K562 (cell line): ENCODE results near the gene CNTNAP4. TPM values are rescaled to one million over a fixed set of nuclear protein-coding genes. Genes with fewer than 3 reads are reported as not detected.

Source experiments
- ATAC-seq: fragments of 200-7000 bp; cut with Tn5 transposase; 3 replicates; pipeline ENCODE4 v1.9.1; 2020; ENCODE audit warnings: moderate library complexity
- BruUV-seq: library from RNA; stranded (reverse); fragments of 400-500 nt; replicated peaks from 2 replicates; lab custom pipeline; 2021; lab: Mats Ljungman, UMichigan
- CTCF ChIA-PET: fragments of 300-600 bp; formaldehyde crosslinking; extraction: SDS; loops from one replicate; lab custom pipeline; 2021; ENCODE audit warnings: low intra/inter-chr PET ratio; lab: Yijun Ruan, JAX
- POLR2A ChIA-PET: fragments of 300-600, 350-650 bp; sonication (Branson Sonifier 250); formaldehyde crosslinking; extraction: SDS; loops from one replicate; lab custom pipeline; 2021; ENCODE audit warnings: antibody characterized with exemption, inconsistent platforms; lab: Yijun Ruan, JAX
- DNase-seq, 4 experiments: peaks; one replicate each; pipeline versions ENCODE4 v3.0.0 to v3.0.0-alpha.2; 2011 to 2018; ENCODE audit warnings: low spot score in 3 of 4, mixed read lengths in 3 of 4; ENCODE audit errors: extremely low read depth in 1 of 4
- FAIRE-seq: peaks from 2 replicates; lab custom pipeline; 2011; peaks lifted over from hg19 to GRCh38; lab: Jason Lieb, UNC
- H2AFZ ChIP-seq: 2 replicates; pipeline ENCODE4 v1.6.0; 2011; ENCODE audit warnings: low read depth, low read length, control low read depth, inconsistent platforms
- H3K27ac ChIP-seq: fragments of 200-600 bp; 3 replicates; pipeline ENCODE4 v1.8.0; 2011; ENCODE audit warnings: low read depth, mild to moderate bottlenecking, control low read depth, inconsistent platforms, low read length, moderate library complexity, mixed read lengths; ENCODE audit errors: extremely low read depth
- H3K27me3 ChIP-seq, 2 experiments: fragments of 300-600 bp in 1 of 2; 2 replicates in 1 of 2; 3 replicates in 1 of 2; pipeline versions ENCODE4 v1.6.0 to v1.8.0; 2011; ENCODE audit warnings: inconsistent platforms in 2 of 2, low read length in 2 of 2, mild to moderate bottlenecking in 1 of 2, mixed read lengths in 1 of 2, moderate library complexity in 1 of 2; ENCODE audit not compliant: control insufficient read depth in 2 of 2, insufficient read depth in 2 of 2
- H3K36me3 ChIP-seq: fragments of 300-600 bp; 3 replicates; pipeline ENCODE4 v1.8.0; 2011; ENCODE audit warnings: mild to moderate bottlenecking, low read length, inconsistent platforms; ENCODE audit not compliant: control insufficient read depth, insufficient read depth
- H3K4me1 ChIP-seq, 2 experiments: fragments of 200-600 bp in 1 of 2; replicated peaks in 1 of 2; 2 replicates in 1 of 2; 3 replicates in 1 of 2; pipeline versions ENCODE4 v1.5.1 to v1.8.0; 2011; ENCODE audit warnings: inconsistent platforms in 2 of 2, low read length in 2 of 2, mild to moderate bottlenecking in 1 of 2, mixed read lengths in 1 of 2, moderate library complexity in 1 of 2; ENCODE audit not compliant: control insufficient read depth in 2 of 2, insufficient read depth in 2 of 2
- H3K4me2 ChIP-seq: 2 replicates; pipeline ENCODE4 v1.6.1; 2011; ENCODE audit warnings: low read length, control low read depth, inconsistent platforms, mixed read lengths; ENCODE audit not compliant: insufficient read depth
- H3K4me3 ChIP-seq: fragments of 200-600 bp; sonication (generic), shearing (Covaris generic); 2 replicates; pipeline ENCODE4 v1.5.1; 2016; ENCODE audit warnings: control low read depth, inconsistent platforms
- H3K79me2 ChIP-seq: fragments of 200-600 bp; 3 replicates; pipeline ENCODE4 v1.8.0; 2011; ENCODE audit warnings: low read length, inconsistent platforms; ENCODE audit not compliant: control insufficient read depth, insufficient read depth
- H3K9ac ChIP-seq, 2 experiments: 2 replicates each; pipeline versions ENCODE4 v1.6.0 to v1.6.1; 2011; ENCODE audit warnings: low read depth in 2 of 2, low read length in 2 of 2, control low read depth in 1 of 2, inconsistent platforms in 1 of 2, mild to moderate bottlenecking in 1 of 2, mixed read lengths in 1 of 2; ENCODE audit not compliant: insufficient read depth in 1 of 2
- H3K9me1 ChIP-seq: one replicate; pipeline ENCODE4 v1.6.0; 2011; ENCODE audit warnings: inconsistent platforms, mild to moderate bottlenecking, low read length, moderate library complexity; ENCODE audit not compliant: control insufficient read depth, insufficient read depth
- H3K9me3 ChIP-seq: replicated peaks from 2 replicates; pipeline ENCODE4 v1.5.1; 2011; ENCODE audit warnings: low read depth, low read length, inconsistent platforms; ENCODE audit not compliant: control insufficient read depth, insufficient read depth
- H4K20me1 ChIP-seq: replicated peaks from 2 replicates; pipeline ENCODE4 v1.6.1; 2011; ENCODE audit warnings: low read length, inconsistent platforms, mixed read lengths; ENCODE audit not compliant: control insufficient read depth, insufficient read depth
- AFF4 ChIP-seq: sonication (generic); formaldehyde crosslinking; IDR thresholded peaks from 2 replicates; pipeline ENCODE4 v1.8.0; 2023; ENCODE audit warnings: mild to moderate bottlenecking, missing genetic modification reagents
- BDP1 ChIP-seq: IDR thresholded peaks from 3 replicates; pipeline ENCODE4 v1.6.1; 2011; ENCODE audit not compliant: insufficient read length, insufficient read depth
- BMI1 ChIP-seq: fragments of 150-350 bp; IDR thresholded peaks from 2 replicates; pipeline ENCODE4 v1.6.1; 2014; ENCODE audit warnings: low read length
- HMG20B ChIP-seq: fragments of 250-450 bp; sonication (Bioruptor Pico); IDR thresholded peaks from 2 replicates; pipeline ENCODE4 v1.5.0; 2021; ENCODE audit warnings: mild to moderate bottlenecking
- PKNOX1 ChIP-seq: fragments of 450-650 bp; IDR thresholded peaks from 2 replicates; pipeline ENCODE4 v1.6.1; 2016
- TFE3 ChIP-seq: fragments of 450-650 bp; formaldehyde crosslinking; IDR thresholded peaks from 2 replicates; pipeline ENCODE4 v1.4.0; 2020; ENCODE audit warnings: mild to moderate bottlenecking, mixed read lengths
- WHSC1 ChIP-seq: IDR thresholded peaks from one replicate; pipeline ENCODE4 v1.6.1; 2012; ENCODE audit warnings: low read length, control low read depth, inconsistent platforms
- ZMIZ1 ChIP-seq, 2 experiments: fragments of 150-350 bp in 1 of 2; IDR thresholded peaks; 2 replicates each; pipeline ENCODE4 v1.6.1; 2012 to 2016; ENCODE audit warnings: low read depth in 2 of 2, low read length in 2 of 2, mild to moderate bottlenecking in 1 of 2, moderate library complexity in 1 of 2
- WGBS: fragments of 100-300 bp; shearing (Covaris generic); methylation state at CpG from one replicate; pipeline ENCODE4 v1.1.6; 2016; ENCODE audit warnings: low coverage, mixed read lengths; ENCODE audit not compliant: insufficient coverage; ENCODE audit errors: missing lambda C conversion rate; 5-methylcytosine and 5-hydroxymethylcytosine counted together
- in situ Hi-C: fragments of 300-500 bp; cut with MboI; formaldehyde crosslinking; loops from 4 replicates; pipeline ENCODE4 v1.15.0; 2018; ENCODE audit warnings: inconsistent platforms, mixed read lengths
- intact Hi-C: fragments of 100-400 bp; cut with micrococcal nuclease; formaldehyde crosslinking; loops from 2 replicates; pipeline ENCODE4 v1.14.2; 2022
- polyA plus RNA-seq, 8 experiments: library from polyadenylated mRNA; depleted of rRNA in 4 of 8; stranded (reverse) in 5 of 8; unstranded in 3 of 8; fragments of >200 nt; fragmentation: Nextera tagmentation in 2 of 8; fragmentation: Illumina TruSeq in 1 of 8; extraction: Ambion mirVana in 2 of 8; extraction: Trizol in 1 of 8; gene quantifications; 2 replicates each; pipeline versions ENCODE4 v1.2.1 to v1.2.3, GENCODE V29; 2011 to 2014; ENCODE audit warnings: inconsistent platforms in 1 of 8, missing spikeins in 1 of 8
- total RNA-seq, 7 experiments: library from RNA; depleted of rRNA in 6 of 7; stranded (reverse); fragments of >200 nt in 6 of 7; fragmentation: Illumina TruSeq in 2 of 7; extraction: Trizol in 2 of 7; gene quantifications; 2 replicates each; pipeline versions ENCODE4 v1.2.1 to v1.2.3, GENCODE V29; 2011 to 2021; ENCODE audit warnings: low replicate concordance in 1 of 7

The CNTNAP4 gene
- total and polyA plus RNA-seq, 9 of the 15 experiments (the other 6 are each of a cell fraction or from before 2014, with no cell fraction given) = not detected

- TF ChIP-seq PKNOX1 (no peak), TFE3 (CRISPR knock-in tag) (no peak), HMG20B (CRISPR knock-in tag) (no peak)
These were observed 1.8 kb downstream of the CNTNAP4 start (continued) for GRCh38 chr16:76278980-76279379.

GRCh38 chr16:76280421-76281215, 3.4 kb downstream of the CNTNAP4 start:
- Histone ChIP-seq H3K27ac (no peak overlapping the region), H4K20me1 (no peaks in the 10 kb centered on the region), H3K36me3 (no peaks in the 10 kb centered on the region), H2AFZ (no peak overlapping the region), H3K27me3 (no peaks in the 10 kb centered on the region), H3K9ac (no peak overlapping the region), H3K4me2 (no peak overlapping the region), H3K4me1 (no peaks in the 10 kb centered on the region), H3K9me3 (no peaks in the 10 kb centered on the region), H3K9me1 (no peaks in the 10 kb centered on the region), H3K79me2 (no peaks in the 10 kb centered on the region), H3K4me3 (no peak overlapping the region)
- DNase-seq (no peak), FAIRE-seq (no peak), ATAC-seq (no peak)
- 1% methylated on average over 6 of the region's 6 CpGs for WGBS
- in situ Hi-C loops = no loop called here
- ChIA-PET POLR2A (no interaction called here), CTCF (no interaction called here)
- BruUV-seq = no TSS peak
- intact Hi-C loops = no loop called here
- no peak for TF ChIP-seq BDP1
- no peak for TF ChIP-seq WHSC1
- TF ChIP-seq ZMIZ1 (IDR thresholded peaks at IDR 0.05; ENCODE audit: low read depth in 2 of 2, low read length in 2 of 2) = no peak
- TF ChIP-seq BMI1 = no peak
- no peak for TF ChIP-seq AFF4 (CRISPR knock-in tag)
